Lung (tissue), 12 donors: ENCODE measurements around the gene FER. TPM values are rescaled to one million over a fixed set of nuclear protein-coding genes. Genes with fewer than 3 reads are reported as not detected.

Experiments used
- ATAC-seq: fragments of 200-7000 bp; cut with Tn5 transposase; one replicate; pipeline ENCODE4 v1.9.1; 2020; ENCODE audit warnings: moderate number of reproducible peaks; ENCODE audit not compliant: insufficient read depth, low FRiP score
- DNase-seq, 3 donors: peaks; one replicate each; pipeline ENCODE4 v3.0.0-alpha.2; 2013 to 2017
- H3K27ac ChIP-seq, 2 donors: one replicate each; pipeline ENCODE4 v1.5.1; 2013; ENCODE audit warnings: mild to moderate bottlenecking in 2 of 2, moderate library complexity in 2 of 2, control low read depth in 1 of 2, inconsistent platforms in 1 of 2, low read depth in 1 of 2, low read length in 1 of 2
- H3K27me3 ChIP-seq, 3 donors: one replicate each; pipeline ENCODE4 v1.5.1; 2013; ENCODE audit warnings: low read length in 2 of 3; ENCODE audit not compliant: control insufficient read depth in 3 of 3, insufficient read depth in 3 of 3
- H3K36me3 ChIP-seq, 4 donors: one replicate each; pipeline ENCODE4 v1.5.1; 2013; ENCODE audit warnings: low read length in 4 of 4, mild to moderate bottlenecking in 1 of 4, moderate library complexity in 1 of 4; ENCODE audit not compliant: control insufficient read depth in 4 of 4, insufficient read depth in 4 of 4
- H3K4me1 ChIP-seq, 5 donors: one replicate each; pipeline ENCODE4 v1.5.1; 2013; ENCODE audit warnings: low read length in 5 of 5, mild to moderate bottlenecking in 2 of 5, moderate library complexity in 1 of 5; ENCODE audit not compliant: control insufficient read depth in 5 of 5, insufficient read depth in 5 of 5
- H3K4me3 ChIP-seq: one replicate; pipeline ENCODE4 v1.5.1; 2013; ENCODE audit warnings: mild to moderate bottlenecking, control low read depth, moderate library complexity
- H3K9ac ChIP-seq, 2 donors: one replicate each; pipeline ENCODE4 v1.5.1; 2013; ENCODE audit warnings: low read length in 2 of 2, control low read depth in 1 of 2; ENCODE audit not compliant: insufficient read depth in 1 of 2
- H3K9me3 ChIP-seq, 4 donors: one replicate each; pipeline ENCODE4 v1.5.1; 2013; ENCODE audit warnings: low read length in 3 of 4, mild to moderate bottlenecking in 1 of 4, moderate library complexity in 1 of 4; ENCODE audit not compliant: control insufficient read depth in 4 of 4, insufficient read depth in 3 of 4
- CTCF ChIP-seq: IDR thresholded peaks from 2 replicates; pipeline ENCODE4 v1.5.1; 2012; ENCODE audit warnings: mild to moderate bottlenecking; ENCODE audit errors: control extremely low read depth, extremely low read depth
- WGBS, 2 donors: extraction: QIAGEN DNeasy Blood & Tissue Kit; methylation state at CpG; one replicate each; pipeline ENCODE4 v1.1.7; 2013; 5-methylcytosine and 5-hydroxymethylcytosine counted together
- polyA plus RNA-seq, 2 donors: library from polyadenylated mRNA; stranded (reverse); fragments of 200-250 nt; gene quantifications; one replicate each; pipeline ENCODE4 v1.2.1, GENCODE V29; 2013
- total RNA-seq, 2 donors: library from RNA; depleted of rRNA in 1 of 2; stranded (reverse); fragments of >200 nt in 1 of 2; gene quantifications; one replicate each; pipeline ENCODE4 v1.2.1, GENCODE V29; 2014 to 2021
- donor health status: control.
- donor health status: control.
- donor health status: Bipolar disorder and iron deficiency.
- donor health status: healthy.
- donor health status: DM: yes; HTN: yes; CAD: no.

The FER gene
- total and polyA plus RNA-seq, 4 donors = 2.6 to 88.6 (median 12.2) TPM

GRCh38 chr5:108739906-108740305 lies 7.8 kb upstream of the FER start:
- Histone ChIP-seq H3K27me3 (no peaks in the 10 kb centered on the region), H3K9ac (no peak overlapping the region), H3K36me3 (no peaks in the 10 kb centered on the region), H3K9me3 (no peaks in the 10 kb centered on the region), H3K4me1 (peaks cover 0 to 6% (median 0%) of the 10 kb centered on the region in 5 donors), H3K4me3 (no peak overlapping the region), H3K27ac (no peak overlapping the region)
- 92% methylated on average over 5 of the region's 5 CpGs for WGBS, 2 donors
- ATAC-seq (no peak), DNase-seq (no peak)
- no peak for TF ChIP-seq CTCF

GRCh38 chr5:108743319-108743718 lies 4.4 kb upstream of the FER start:
- 89 to 97% methylated on average over 1 of the region's 1 CpG for WGBS, 2 donors
- H3K4me3 ChIP-seq = no peak overlapping the region
- no peak overlapping the region for H3K27ac ChIP-seq
- peaks cover 0 to 6% (median 0%) of the 10 kb centered on the region in 5 donors for H3K4me1 ChIP-seq
- ATAC-seq (no peak), DNase-seq (no peak)
- no peak for TF ChIP-seq CTCF
- no peaks in the 10 kb centered on the region for H3K27me3 ChIP-seq
- H3K36me3 ChIP-seq = no peaks in the 10 kb centered on the region
- H3K9me3 ChIP-seq = no peaks in the 10 kb centered on the region
- no peak overlapping the region for H3K9ac ChIP-seq

GRCh38 chr5:108743846-108744245 lies 3.9 kb upstream of the FER start:
- WGBS, 2 donors = 83 to 92% methylated on average over 3 of the region's 3 CpGs
- no peaks in the 10 kb centered on the region for H3K27me3 ChIP-seq
- no peaks in the 10 kb centered on the region for H3K36me3 ChIP-seq
- H3K4me3 ChIP-seq = no peak overlapping the region
- no peak overlapping the region for H3K9ac ChIP-seq
- no peaks in the 10 kb centered on the region for H3K9me3 ChIP-seq
- no peak for TF ChIP-seq CTCF
- ATAC-seq = no peak
- no peak overlapping the region for H3K27ac ChIP-seq
- peaks cover 0 to 6% (median 0%) of the 10 kb centered on the region in 5 donors for H3K4me1 ChIP-seq
- DNase-seq = no peak

- H3K27ac ChIP-seq = peak overlapping the region; percentile 97 to 99
- H3K9ac ChIP-seq = peak overlapping the region; percentile 99 to 100
- DNase-seq (peak in 1 of 3 donors; percentile 86), ATAC-seq (no peak)
- H3K4me3 ChIP-seq = no peak overlapping the region
- H3K36me3 ChIP-seq = no peaks in the 10 kb centered on the region
- no peaks in the 10 kb centered on the region for H3K9me3 ChIP-seq
- no peak for TF ChIP-seq CTCF
- peaks cover 0 to 6% (median 2%) of the 10 kb centered on the region in 5 donors for H3K4me1 ChIP-seq
- 37 to 42% methylated on average over 10 of the region's 10 CpGs for WGBS, 2 donors
- no peaks in the 10 kb centered on the region for H3K27me3 ChIP-seq
These were observed 455 bp upstream of the FER start for GRCh38 chr5:108747111-108747773.
